BE2C (cell line): Measurements from ENCODE around the gene MEG3.

Source experiments
- DNase-seq: peaks from one replicate; pipeline ENCODE4 v3.0.0-alpha.2; 2020
- H3K27me3 ChIP-seq: fragments of 250-450 bp; sonication (Bioruptor Pico); 2 replicates; pipeline ENCODE4 v1.5.1; 2020; ENCODE audit warnings: mild to moderate bottlenecking
- H3K36me3 ChIP-seq: fragments of 250-450 bp; sonication (Bioruptor Pico); 2 replicates; pipeline ENCODE4 v1.5.1; 2020; ENCODE audit warnings: mild to moderate bottlenecking
- H3K4me1 ChIP-seq: fragments of 250-450 bp; sonication (Bioruptor Pico); 2 replicates; pipeline ENCODE4 v1.5.1; 2020
- H3K4me3 ChIP-seq: 2 replicates; pipeline ENCODE4 v1.5.1; 2011; ENCODE audit warnings: low read depth, low read length
- H3K9me3 ChIP-seq: fragments of 250-450 bp; sonication (Bioruptor Pico); 2 replicates; pipeline ENCODE4 v1.5.1; 2020
- CTCF ChIP-seq: IDR thresholded peaks from 2 replicates; pipeline ENCODE4 v1.5.1; 2012; ENCODE audit warnings: mild to moderate bottlenecking, low read depth, low read length

The MEG3 gene

GRCh38 chr14:100903134-100903468 is 77.2 kb downstream of the MEG3 start:
- peaks cover 82% of the 10 kb centered on the region for H3K36me3 ChIP-seq
- TF ChIP-seq CTCF: no peak
- no peak for DNase-seq
- no peaks in the 10 kb centered on the region for H3K9me3 ChIP-seq
- peak overlapping the region; percentile 39 for H3K4me3 ChIP-seq
- peaks cover 28% of the 10 kb centered on the region for H3K4me1 ChIP-seq
- no peaks in the 10 kb centered on the region for H3K27me3 ChIP-seq

- H3K27me3 ChIP-seq: no peaks in the 10 kb centered on the region
- no peak for DNase-seq
- peak within 1 kb of the TSS; percentile 39 for H3K4me3 ChIP-seq
- TF ChIP-seq CTCF: no peak
- H3K4me1 ChIP-seq: peaks cover 22% of the 10 kb centered on the region
- no peaks in the 10 kb centered on the region for H3K9me3 ChIP-seq
- peaks cover 78% of the 10 kb centered on the region for H3K36me3 ChIP-seq
Measured at GRCh38 chr14:100903672-100904185, 77.8 kb downstream of the MEG3 start, which contains the start of gene RTL1. Gene RTL1, minus strand, starts transcription at chr14:100903722. Its CDS starts 18,934 bp downstream, at chr14:100884788.

GRCh38 chr14:100904307-100905087 is 78.6 kb downstream of the MEG3 start:
- DNase-seq: peak; percentile 71
- peak; percentile 61 for TF ChIP-seq CTCF
- no peaks in the 10 kb centered on the region for H3K9me3 ChIP-seq
- H3K27me3 ChIP-seq: no peaks in the 10 kb centered on the region
- H3K4me1 ChIP-seq: peaks cover 17% of the 10 kb centered on the region
- H3K4me3 ChIP-seq: peak overlapping the region; percentile 43
- peaks cover 76% of the 10 kb centered on the region for H3K36me3 ChIP-seq

GRCh38 chr14:100905166-100905565 is 79.2 kb downstream of the MEG3 start:
- Histone ChIP-seq H3K9me3 (no peaks in the 10 kb centered on the region), H3K4me1 (peaks cover 13% of the 10 kb centered on the region), H3K4me3 (no peak overlapping the region), H3K36me3 (peaks cover 76% of the 10 kb centered on the region), H3K27me3 (no peaks in the 10 kb centered on the region)
- DNase-seq: no peak
- no peak for TF ChIP-seq CTCF

GRCh38 chr14:100906420-100906819 is 80.5 kb downstream of the MEG3 start:
- peak; percentile 57 for TF ChIP-seq CTCF
- Histone ChIP-seq H3K9me3 (no peaks in the 10 kb centered on the region), H3K4me1 (peaks cover 10% of the 10 kb centered on the region), H3K36me3 (peaks cover 76% of the 10 kb centered on the region), H3K4me3 (no peak overlapping the region), H3K27me3 (no peaks in the 10 kb centered on the region)
- DNase-seq: no peak

- Histone ChIP-seq H3K36me3 (peaks cover 74% of the 10 kb centered on the region), H3K4me1 (peaks cover 10% of the 10 kb centered on the region), H3K4me3 (no peak overlapping the region), H3K9me3 (no peaks in the 10 kb centered on the region), H3K27me3 (no peaks in the 10 kb centered on the region)
- TF ChIP-seq CTCF: no peak
- no peak for DNase-seq
Measured at GRCh38 chr14:100907240-100907639, 81.3 kb downstream of the MEG3 start.
